ENCODE results near the gene SNX9.
"Not testable (repeated sequence)": the region's sequence is repeated elsewhere in the genome, so short reads cannot be mapped to it uniquely, and the experiment has no call there.

SNX9 gene

DNA sequence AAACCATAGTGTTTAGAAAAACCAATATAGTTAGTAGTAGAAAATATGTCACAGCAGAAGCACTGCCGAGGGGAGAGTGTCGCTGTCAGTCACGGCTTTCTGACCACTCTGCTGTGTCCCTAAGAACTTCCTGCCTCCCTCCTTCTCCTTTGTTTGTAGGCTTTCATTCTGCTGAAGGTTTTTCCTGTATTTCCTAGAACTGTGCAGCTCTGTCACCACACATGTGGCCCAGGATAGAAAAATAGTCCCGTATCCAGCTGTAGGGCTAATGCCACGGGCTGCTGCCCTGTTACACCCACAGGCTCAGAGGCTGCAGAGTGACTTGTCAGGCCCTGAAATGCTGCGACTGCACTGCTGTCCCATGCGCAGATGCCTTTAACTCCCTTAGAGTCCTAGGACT, 106.0 kb downstream of the SNX9 start:
- no peak for DNase-seq

DNA sequence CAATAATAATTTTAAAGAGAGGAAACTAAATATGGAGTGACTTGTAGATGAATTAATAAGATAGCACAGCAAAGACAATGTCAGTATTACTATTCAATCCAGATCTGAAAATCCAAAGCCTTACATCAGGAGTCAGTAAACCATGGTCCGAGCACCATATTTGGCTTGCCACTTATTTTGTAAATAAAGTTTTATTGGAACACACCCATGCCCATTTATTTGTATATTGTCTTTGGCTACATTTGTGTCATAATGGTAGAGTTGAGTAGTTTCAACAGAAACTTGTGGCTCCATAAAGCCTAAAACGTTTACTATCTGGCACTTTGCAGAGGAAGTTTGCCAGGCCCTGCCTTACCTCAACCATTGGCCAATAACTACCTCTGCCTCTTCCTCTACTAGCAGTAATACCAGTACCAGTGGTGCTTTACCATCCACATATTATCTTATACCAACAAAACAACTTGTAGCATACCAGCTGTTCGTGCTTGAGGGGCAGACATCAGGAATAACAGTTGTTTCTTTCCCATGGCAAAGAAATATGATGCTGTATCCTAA, 106.8 kb downstream of the SNX9 start:
- DNase-seq = no peak

DNA sequence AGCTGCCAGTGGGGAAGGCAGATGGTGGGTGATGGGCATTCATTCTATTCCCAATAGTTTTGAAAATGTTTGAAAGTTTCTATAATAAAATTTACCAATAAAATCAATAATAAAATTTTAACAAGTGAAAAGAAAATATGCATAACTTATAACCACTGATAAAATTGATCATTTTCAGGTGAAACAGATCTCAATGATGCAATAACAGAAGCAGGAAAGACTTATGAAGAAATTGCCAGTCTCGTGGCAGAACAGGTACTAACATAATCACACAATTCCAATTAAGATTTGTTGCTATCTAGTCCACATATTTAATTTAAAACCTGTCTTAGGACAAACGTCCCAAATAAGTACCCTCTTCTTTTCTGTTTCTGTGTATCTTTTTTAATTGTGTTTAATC, 112.7 kb downstream of the SNX9 start:
- no peak for DNase-seq

DNA sequence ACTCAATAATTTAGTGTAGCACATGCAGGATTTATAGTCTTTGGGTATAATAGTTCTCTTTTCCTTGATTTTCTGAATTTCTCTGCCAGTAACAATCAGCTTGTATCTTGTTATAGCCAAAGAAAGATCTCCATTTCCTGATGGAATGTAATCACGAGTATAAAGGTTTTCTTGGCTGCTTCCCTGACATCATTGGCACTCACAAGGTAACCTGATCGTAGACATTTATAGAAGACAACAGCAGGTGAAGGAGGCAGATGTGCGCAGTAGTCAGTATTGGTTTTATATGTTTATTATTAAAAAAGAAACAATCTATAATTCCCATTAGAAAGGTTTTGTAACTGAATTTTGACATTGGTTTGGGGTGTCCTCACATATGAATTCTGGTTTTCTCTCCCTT, 114.3 kb downstream of the SNX9 start:
- DNase-seq = no peak

DNA sequence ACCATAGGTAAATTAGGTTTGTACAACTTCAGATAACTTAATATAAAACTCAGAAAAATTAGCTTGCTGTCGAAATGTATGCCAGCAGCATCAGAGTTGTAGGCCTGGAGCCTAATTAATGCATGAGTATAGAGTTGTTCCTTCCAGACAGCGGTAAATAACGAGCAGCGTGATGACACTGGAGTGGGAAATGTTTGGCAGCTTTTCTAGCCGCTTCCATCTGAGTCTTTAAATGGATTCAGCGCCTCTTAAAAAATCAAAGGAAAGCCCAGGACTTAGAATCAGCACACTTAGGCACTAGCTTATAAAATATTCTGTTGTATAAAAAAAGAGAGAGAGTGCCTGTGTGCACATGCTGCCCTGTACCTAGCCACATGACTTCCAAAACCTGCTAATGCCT, 114.9 kb downstream of the SNX9 start:
- DNase-seq = no peak

DNA sequence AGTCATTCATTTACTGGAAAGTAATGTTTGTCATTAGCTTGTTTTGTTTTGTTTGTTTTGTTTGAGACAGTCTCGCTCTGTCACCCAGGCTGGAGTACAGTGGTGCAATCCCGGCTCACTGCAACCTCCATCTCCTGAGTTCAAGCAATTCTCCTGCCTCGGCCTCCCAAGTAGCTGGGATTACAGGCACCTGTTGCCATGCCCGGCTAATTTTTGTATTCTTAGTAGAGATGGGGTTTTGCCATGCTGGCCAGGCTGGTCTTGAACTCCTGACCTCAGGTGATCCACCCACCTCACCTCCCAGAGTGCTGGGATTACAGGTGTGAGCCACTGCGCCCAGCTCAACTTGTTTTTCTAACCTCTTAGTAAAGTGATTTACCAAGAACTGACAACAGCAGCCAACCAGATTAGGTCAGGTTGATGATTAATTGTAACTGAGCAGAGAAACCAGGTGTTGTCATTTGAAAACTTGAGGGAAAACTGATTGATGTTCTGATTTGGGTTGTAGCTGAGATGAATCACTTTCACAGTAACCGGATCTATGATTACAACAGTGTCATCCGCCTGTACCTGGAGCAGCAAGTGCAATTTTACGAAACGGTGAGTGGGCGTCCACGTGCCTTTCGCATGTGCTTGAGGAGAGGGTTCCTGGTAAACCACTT, 117.5 kb downstream of the SNX9 start:
- DNase-seq = not testable (repeated sequence)

DNA sequence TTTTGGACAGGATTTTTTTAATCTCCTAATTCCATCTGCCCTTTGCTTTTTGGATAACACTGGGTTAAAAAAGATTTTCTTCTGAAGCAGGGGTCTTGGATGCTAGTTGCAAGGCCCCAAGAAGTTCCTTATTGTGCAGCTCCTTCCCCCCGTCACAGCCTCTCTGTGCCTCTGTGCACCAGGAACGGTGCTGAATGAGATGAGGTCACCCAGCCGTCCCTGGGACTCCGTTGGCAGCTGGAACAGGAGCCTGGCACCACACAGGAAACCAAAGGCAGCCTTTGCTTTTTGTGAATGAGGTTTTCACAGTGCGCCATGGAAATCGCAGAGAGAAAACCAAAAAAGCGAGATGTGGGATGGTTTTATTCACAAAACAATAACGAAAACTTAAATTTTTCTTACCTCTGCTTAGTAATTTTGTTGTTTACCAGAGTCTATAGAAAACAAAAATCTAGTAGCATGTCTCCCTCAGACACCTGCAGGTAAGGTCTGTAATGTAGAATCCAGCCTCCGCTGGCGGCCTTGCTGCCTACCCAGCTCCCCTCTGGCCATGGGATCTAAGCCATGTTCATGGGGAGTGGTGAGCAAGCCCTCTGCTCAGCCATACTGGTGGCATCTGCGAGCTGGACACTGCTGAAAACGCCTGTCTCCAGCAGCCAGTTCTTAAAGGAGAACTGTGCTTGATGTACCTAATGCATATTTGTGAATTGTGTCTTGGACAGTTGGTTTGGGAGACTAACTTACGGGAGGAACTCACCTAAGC, 118.2 kb downstream of the SNX9 start:
- no peak for DNase-seq

DNA sequence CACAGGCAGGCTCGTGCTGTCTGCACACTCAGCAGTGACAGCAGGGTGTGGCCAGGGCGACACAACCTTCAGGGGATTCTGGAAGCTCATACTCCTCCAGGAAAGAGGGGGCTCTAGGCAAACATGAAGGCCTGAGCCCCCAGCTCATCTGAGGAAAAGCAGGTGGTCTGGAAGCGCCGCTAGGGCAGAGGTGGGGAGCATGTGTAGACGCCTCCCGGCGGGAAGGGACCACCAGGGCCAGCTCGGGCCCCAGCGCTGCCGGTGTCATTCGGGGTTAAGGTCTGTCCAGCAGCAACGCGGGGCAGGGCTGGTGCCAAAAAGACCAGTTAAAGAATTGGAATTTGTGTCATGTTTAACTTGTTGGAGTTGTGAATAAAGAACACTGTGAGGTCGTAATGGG, 119.3 kb downstream of the SNX9 start:
- no peak for DNase-seq

DNA sequence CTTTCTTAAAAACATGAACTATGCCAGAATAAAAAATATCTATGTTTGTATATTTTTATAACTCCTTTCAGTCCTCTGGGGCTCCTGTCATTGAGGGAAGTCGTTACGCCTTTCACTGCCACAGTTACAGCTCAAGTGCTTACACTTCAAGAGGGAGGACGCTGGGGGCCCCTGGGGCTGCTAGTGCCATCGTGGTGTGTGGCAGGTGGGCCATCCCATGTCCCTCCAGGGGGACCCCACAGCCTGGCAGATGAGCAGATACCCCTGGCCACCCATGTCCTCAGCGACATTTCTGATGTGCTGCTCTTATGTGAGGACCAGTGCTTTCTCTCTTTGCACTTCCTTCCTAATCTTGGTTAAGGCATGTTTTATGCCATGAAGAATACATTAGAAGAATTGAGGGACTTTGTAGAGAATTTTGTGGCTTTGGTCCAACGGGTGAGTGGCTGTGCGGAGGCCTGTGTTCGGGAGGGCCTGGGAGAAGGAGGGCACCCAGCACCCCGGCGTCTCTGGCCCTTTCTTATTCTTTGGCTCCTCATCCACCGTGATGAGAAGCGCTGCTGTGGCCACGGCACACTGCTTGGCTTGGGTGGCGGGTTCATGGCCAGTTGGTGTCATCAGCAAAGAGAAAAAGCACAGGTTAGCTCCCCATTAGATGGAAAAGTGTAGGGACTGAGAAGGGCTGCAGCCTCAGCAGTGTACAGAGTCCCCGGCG, 120.4 kb downstream of the SNX9 start:
- DNase-seq = no peak

DNA sequence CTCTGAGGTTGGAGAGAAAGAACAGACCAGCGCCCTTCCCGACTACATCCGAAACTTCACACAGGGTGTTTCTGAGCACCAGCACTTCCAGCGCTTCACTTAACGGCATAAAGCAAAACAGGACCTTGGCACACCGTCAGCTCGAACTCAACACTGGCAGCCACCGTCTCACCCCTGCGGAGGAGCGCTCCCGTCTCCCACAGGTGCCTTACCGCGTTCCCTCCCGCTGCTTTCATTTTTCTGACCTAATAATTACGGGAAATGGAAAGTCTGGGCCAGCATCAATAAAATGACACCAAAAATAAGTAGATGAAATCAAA, 120.9 kb downstream of the SNX9 start:
- DNase-seq = no peak

DNA sequence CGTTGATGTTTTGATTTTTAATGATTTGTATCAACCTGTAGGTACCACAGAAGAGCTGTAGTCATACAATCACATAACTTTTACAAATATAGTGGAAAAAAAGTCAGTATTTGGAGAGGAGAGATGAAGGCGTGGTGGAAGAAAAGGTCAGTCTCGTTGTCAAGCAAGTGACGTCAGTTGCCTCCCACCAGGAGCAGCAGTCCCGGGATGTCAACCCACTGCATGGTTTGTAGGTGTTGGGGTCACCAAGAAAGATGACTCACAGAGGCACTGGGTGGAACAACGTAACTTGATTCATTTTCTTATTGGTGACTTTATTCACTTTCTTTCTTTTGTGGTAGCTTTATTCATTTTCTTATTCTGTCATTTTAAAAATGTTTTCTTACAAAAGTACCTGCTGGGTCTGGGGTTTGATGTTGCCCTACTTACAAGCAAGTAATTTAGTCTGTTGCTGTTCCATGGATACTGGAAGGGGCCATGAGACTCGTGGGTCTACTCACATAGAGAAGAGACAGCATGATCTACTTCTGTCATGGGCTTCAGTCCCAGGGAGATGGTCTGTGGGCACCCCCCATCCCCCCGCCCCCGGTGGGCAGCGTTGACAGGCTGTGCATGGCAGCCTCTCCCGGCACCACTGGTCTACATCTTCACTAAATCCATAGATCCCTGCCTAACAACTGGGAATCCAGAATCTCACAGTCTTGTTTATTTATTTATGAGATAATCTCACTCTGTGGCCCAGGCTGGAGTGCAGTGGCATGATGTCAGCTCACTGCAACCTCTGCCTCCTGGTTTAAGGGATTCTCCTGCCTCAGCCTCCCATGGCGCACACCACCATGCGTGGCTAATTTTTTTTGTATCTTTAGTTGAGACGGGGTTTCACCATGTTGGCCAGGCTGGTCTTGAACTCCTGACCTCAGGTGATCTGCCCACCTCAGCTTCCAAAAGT, 122.2 kb downstream of the SNX9 start:
- DNase-seq = no peak

DNA sequence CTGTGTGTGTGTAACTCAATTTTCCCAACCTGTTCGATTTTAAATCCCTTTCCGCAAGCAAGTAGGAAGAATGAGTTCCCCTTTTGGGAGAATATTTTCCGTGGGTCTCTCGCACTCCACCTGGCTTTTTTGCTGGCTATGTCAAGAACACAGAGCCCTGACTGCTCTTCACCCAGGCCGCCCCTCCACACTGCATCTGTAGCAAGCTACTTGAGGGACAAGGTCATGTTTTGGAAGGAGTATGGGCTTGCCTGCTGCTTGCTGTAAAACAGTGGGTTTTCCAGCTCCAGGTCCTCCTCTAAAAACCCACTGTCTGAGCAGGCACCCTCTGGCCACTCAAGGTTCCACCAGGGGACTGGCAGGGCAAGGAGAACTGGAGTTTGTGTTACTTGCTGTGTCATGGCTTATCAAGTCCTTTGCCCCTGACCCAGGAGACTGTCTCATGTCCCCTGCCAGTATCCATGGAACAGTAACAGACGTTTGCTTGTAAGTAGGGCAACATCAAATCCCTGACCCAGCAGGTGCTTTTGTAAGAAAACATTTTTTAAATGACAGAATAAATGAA, 123.1 kb downstream of the SNX9 start:
- DNase-seq = no peak

DNA sequence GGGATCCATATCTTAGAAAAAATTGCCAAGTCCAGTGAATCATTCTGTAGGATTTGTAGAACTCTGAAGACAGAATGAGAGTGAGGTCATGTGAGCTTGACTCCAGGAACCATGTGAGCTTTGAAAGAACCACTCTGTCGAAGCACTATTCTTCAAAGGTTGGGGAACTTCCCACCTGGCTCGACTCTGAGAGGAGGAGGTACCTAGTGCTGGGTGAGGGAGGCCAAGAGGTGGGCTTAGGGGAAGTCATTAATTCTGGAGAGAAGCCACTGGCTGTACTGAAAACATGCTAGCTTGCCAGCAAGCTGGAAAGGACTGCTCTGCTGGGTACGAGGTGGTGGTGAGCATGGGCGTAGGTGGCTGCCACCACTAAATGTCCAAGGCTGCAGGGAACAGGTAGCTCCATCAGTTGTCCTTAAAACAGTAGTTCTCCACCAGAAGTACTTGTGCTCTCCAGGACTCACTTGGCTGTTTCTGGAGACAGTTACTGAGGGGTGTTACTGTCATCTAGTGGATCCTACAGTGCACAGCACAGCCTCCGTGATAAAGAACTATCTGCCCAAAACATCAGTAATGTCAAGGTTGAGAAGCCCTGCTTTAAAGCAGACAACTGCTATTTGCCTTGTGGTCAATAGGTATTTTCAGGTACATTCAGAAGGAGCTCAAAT, 124.0 kb downstream of the SNX9 start:
- DNase-seq = no peak

DNA sequence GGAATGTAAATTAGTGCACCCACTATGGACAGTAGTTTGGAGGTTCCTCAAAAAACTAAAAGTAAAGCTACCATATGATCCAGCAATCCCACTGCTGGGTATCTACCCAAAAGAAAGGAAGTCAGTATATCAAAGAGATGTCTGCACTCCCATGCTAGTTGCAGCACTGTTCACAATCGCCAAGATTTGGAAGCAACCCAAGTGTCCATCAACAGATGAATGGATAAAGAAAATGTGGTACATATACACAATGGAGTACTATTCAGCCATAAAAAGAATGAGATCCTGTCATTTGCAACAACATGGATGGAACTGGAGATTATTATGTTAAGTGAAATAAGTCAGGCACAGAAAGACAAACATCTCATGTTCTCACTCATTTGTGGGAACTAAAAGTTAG, 127.9 kb downstream of the SNX9 start:
- DNase-seq = not testable (repeated sequence)

DNA sequence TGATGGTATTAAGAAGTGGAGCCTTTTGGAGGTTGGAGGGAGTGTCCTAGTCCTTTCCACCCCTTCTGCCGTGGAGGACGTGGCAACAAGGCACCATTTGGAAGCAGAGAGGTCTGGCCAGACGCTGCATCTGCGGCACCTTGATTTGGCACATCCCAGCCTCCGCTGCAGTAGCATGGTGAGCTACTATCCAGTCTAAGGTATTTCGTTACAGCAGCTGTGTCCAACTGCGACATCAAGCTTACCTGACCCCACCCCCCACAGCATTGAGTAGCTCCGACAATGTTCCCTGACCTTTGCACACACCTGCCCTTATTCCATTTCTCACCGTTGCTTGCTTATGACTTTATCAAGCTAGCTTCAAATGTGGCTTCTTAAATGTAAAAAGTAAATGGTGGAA, 128.8 kb downstream of the SNX9 start:
- no peak for DNase-seq

DNA sequence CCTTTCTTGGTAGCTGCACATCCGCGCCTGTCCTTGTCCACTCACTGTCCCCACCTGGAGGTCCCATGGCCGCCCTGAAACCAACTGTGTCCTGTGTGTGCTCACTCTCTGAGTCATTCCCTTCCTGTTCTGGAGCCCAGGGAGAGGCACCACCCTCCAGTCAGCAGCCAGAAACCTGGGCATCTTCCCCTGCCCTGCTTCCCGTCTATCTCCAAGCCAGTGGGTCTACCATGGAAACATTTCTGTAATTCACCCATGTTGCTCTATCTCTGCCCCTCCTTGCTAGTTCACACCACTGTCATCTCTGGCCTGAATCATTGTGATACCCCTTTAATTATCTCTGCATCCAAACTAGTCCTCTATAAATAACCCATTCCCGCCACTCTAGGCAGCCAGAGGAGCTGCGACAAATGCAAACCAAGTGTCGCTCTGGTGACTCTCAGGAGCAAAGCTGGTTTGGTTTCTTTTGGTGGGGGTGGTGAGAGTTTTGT, 129.9 kb downstream of the SNX9 start:
- DNase-seq = no peak

DNA sequence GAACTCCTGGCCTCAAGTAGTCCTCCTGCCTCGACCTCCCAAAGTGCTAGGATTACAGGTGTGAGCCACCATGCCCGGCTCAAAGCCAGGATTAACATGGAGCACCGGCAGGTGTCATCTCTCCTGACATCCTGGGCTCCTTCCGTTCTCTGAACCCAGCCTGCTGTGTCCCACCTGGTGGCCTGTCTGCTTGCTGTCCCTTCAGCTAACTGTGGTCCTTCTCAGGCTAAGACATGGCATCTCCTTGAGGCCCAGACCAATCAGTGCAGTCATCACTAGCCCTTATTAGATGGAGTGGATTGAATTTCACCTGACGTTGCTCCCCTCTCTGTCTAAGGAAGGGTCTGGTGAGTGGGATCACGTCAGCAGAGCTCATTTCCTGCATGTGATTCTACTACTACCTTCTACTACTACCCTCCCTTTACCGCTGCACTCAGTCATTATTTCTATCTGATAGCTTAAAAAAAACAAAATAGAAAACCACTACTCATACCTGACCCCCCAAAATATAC, 130.6 kb downstream of the SNX9 start:
- no peak for DNase-seq

DNA sequence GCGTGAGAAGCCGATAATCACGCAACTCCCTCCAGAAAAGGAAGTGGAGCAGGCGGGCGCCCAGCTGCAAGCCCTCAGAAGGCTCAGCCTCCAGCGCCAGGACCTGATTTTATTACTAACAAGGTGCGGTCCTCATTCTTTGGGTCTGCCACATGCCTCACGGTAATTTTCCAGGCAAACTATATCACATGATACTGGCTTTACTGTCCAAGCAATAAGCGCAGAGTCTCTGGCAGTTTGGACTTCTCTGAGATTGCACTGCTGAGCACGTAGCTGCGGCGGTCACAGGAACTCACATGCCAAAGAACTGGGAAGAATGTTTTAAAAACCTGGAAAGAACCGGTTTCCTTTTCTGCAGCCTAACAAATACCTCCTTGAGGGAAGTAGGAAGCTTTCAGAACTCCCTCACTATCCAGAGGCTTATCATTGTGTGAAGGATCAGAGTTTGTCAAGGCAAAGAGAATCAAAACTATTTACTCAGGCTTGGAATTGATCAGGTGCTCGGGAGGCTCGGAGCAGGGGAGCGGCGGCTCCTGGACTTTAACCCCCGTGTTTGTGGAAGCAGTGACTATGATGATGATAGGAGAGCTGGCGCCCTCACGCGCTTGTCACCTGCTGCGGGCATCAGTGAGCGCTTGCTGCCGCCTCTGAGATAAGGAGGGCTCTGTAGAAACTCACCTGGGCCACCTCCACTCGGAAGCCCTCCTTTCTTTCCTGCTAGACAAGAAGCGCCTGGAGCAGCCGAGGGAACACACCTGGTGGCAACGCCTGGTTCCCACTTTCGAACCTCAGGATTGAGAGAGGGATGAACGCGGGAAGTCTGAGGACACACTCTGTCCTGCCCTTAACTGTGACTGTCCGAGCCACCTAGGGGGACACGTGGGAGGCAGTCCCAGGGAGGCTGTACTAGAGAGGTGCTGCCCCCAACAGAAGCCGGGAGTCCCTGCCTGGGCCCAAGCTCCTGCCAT, 131.4 kb downstream of the SNX9 start:
- DNase-seq = no peak

DNA sequence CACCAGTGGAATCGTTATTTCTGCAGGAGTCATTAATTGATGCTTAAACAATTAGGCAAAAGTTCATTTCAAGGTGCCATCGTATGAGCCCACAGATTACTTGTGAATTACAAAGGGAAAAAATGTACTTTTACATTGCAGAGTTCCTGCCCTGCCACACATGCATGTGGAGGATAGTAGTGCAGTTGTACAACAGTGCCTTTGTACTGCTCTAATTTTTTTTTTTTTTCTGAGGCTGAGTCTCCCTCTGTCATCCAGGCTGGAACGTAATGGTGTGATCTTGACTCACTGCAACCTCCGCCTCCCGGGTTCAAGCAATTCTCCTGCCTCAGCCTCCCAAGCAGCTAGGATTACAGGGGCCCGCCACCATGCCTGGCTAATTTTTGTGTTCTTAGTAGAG, 132.6 kb downstream of the SNX9 start:
- no peak for DNase-seq

DNA sequence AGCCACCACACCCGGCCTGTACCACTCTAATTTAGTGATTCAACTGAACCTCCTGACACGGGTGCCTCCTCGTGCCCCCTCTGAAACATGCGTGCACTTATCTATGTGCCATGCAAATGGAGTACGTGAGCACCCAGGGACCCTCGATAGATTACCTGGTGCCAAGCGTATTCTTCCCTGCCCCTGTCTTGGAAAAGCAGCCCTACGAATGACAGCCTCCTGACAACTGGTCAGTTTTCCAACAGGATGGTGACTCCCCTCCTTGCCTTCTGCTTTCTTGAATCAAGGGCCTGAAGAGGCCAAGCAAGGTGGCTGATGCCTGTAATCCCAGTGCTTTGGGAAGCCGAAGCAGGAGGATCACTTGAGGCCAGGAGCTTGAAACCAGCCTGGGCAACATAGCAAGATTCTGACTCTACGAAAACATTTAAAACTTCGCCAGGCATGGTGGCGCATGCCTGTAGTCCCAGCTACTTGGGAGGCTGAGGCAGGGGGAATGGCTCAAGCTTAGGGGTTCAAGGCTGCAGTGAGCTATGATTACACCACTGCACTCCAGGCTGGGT, 133.2 kb downstream of the SNX9 start:
- no peak for DNase-seq

All from NCI-H1930 (cell line).